GM12878 (cell line): ENCODE measurements around the gene ZNF428.

ENCODE experiments used
- EP300 ChIP-seq, 2 experiments: fragments of 150-350 bp in 1 of 2; IDR thresholded peaks; 2 replicates each; pipeline ENCODE4 v1.6.1; 2011 to 2012; ENCODE audit warnings: low read depth in 2 of 2, low read length in 2 of 2, borderline replicate concordance in 1 of 2, improper control_type of control experiment in 1 of 2, inconsistent platforms in 1 of 2; ENCODE audit not compliant: control insufficient read depth in 1 of 2
- RCOR1 ChIP-seq: conservative IDR thresholded peaks from 2 replicates; pipeline ENCODE4 v1.6.1; 2012; ENCODE audit warnings: low read depth, low read length, improper control_type of control experiment
- SIN3A ChIP-seq: IDR thresholded peaks from 2 replicates; pipeline ENCODE4 v1.6.1; 2012; ENCODE audit warnings: low read depth, low read length, improper control_type of control experiment
- TF ChIP-seq, protein P1 (sequence below), 3 experiments: IDR thresholded peaks in 2 of 3; conservative IDR thresholded peaks in 1 of 3; 2 replicates each; pipeline ENCODE4 v1.5.1; 2011; ENCODE audit warnings: low read depth in 3 of 3, low read length in 3 of 3, mild to moderate bottlenecking in 3 of 3, control low read depth in 2 of 3, moderate library complexity in 2 of 3, inconsistent platforms in 1 of 3, mixed read lengths in 1 of 3; ENCODE audit not compliant: control insufficient read depth in 2 of 3, insufficient read depth in 1 of 3; ENCODE audit errors: extremely low read depth in 1 of 3

DNA sequence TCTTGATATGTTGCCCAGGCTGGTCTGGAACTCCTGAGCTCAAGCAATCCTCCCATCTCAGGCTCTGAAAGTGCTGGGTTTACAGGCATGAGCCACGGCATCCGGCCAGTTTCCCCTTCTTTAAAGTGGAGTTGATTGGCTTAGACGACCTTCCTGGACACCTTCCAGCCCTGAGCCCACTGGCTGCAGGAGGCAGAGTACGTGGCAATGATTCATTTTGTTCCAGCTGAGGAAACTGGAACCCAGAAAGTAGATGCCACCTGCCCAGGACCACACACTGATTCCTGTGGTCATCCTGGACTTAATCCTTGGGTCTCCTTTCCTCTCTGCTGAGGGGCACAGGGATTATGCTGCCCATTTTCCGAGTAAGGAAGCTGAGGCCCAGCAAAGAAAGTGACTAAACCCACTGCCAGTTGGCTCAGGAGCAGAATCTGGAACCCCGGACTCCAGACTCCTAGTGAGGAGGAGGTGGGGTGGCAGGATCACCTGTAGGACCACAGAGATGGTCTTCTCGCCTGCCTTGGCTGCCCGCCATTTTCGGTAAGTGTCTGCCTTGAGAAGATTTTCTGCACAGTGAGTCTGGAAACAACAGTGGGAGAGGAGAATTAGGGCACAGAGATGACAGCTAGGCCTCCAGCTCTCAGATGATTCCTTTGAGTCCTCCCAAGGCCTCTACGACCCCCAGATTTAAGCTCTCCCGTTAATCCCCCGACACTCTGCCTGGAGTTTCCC, 44.8 kb downstream of the ZNF428 start:
- TF ChIP-seq RCOR1 (no peak), EP300 (IDR thresholded peaks at IDR 0.05; ENCODE audit: borderline replicate concordance in 1 of 2, control insufficient read depth in 1 of 2, low read depth in 2 of 2, low read length in 2 of 2) (no peak), SIN3A (no peak)
- TF ChIP-seq, protein P1, sequence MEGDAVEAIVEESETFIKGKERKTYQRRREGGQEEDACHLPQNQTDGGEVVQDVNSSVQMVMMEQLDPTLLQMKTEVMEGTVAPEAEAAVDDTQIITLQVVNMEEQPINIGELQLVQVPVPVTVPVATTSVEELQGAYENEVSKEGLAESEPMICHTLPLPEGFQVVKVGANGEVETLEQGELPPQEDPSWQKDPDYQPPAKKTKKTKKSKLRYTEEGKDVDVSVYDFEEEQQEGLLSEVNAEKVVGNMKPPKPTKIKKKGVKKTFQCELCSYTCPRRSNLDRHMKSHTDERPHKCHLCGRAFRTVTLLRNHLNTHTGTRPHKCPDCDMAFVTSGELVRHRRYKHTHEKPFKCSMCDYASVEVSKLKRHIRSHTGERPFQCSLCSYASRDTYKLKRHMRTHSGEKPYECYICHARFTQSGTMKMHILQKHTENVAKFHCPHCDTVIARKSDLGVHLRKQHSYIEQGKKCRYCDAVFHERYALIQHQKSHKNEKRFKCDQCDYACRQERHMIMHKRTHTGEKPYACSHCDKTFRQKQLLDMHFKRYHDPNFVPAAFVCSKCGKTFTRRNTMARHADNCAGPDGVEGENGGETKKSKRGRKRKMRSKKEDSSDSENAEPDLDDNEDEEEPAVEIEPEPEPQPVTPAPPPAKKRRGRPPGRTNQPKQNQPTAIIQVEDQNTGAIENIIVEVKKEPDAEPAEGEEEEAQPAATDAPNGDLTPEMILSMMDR (IDR thresholded peaks at IDR 0.05 in 2 of 3, conservative IDR thresholded peaks at IDR 0.05 in 1 of 3; ENCODE audit: control insufficient read depth in 2 of 3, extremely low read depth in 1 of 3, insufficient read depth in 1 of 3, low read depth in 3 of 3, low read length in 3 of 3), result no peak
